NCI-H345 treated with DMSO at 0.1 percent for 48 hours (cell line): Measurements from ENCODE around the gene ITPR2.
"Not testable (repeated sequence)": the region's sequence is repeated elsewhere in the genome, so short reads cannot be mapped to it uniquely, and the experiment has no call there.

Source experiments
- DNase-seq: peaks from one replicate; lab custom pipeline; 2025; ENCODE audit not compliant: unreplicated experiment; lab: John Stamatoyannopoulos, UW

ITPR2 gene

GRCh38 chr12:26767116-26767515 is 65.9 kb downstream of the ITPR2 start:
- DNase-seq = no peak

- no peak for DNase-seq
Observed at GRCh38 chr12:26762186-26762585, 70.8 kb downstream of the ITPR2 start.

GRCh38 chr12:26761775-26762174 is 71.2 kb downstream of the ITPR2 start:
- no peak for DNase-seq

- DNase-seq = no peak
Observed at GRCh38 chr12:26760657-26761293, 72.2 kb downstream of the ITPR2 start.

- DNase-seq = not testable (repeated sequence)
Observed at GRCh38 chr12:26755362-26755761, 77.6 kb downstream of the ITPR2 start.

GRCh38 chr12:26754148-26754547 is 78.8 kb downstream of the ITPR2 start:
- DNase-seq = no peak

- no peak for DNase-seq
Observed at GRCh38 chr12:26751179-26751578, 81.8 kb downstream of the ITPR2 start.

GRCh38 chr12:26750531-26751175 is 82.3 kb downstream of the ITPR2 start:
- DNase-seq = no peak

- DNase-seq = no peak
Observed at GRCh38 chr12:26749781-26750180, 83.2 kb downstream of the ITPR2 start.

- DNase-seq = no peak
Observed at GRCh38 chr12:26748741-26749431, 84.1 kb downstream of the ITPR2 start.

GRCh38 chr12:26748412-26748740 is 84.6 kb downstream of the ITPR2 start:
- DNase-seq = no peak

GRCh38 chr12:26746121-26746714 is 86.8 kb downstream of the ITPR2 start:
- DNase-seq = no peak

GRCh38 chr12:26744697-26745440 is 88.1 kb downstream of the ITPR2 start:
- DNase-seq = no peak

GRCh38 chr12:26744042-26744626 is 88.9 kb downstream of the ITPR2 start:
- no peak for DNase-seq

- no peak for DNase-seq
Observed at GRCh38 chr12:26741584-26742227, 91.3 kb downstream of the ITPR2 start.

- no peak for DNase-seq
Observed at GRCh38 chr12:26740991-26741390, 92.0 kb downstream of the ITPR2 start.

- DNase-seq = no peak
Observed at GRCh38 chr12:26740348-26740747, 92.6 kb downstream of the ITPR2 start.

- no peak for DNase-seq
Observed at GRCh38 chr12:26737487-26738030, 95.4 kb downstream of the ITPR2 start.

GRCh38 chr12:26736563-26737486 is 96.2 kb downstream of the ITPR2 start:
- DNase-seq = no peak
